H1 (cell line): ENCODE measurements around the gene LRRC27. TPM values are rescaled to one million over a fixed set of nuclear protein-coding genes. Genes with fewer than 3 reads are reported as not detected.

Experiments
- CTCF ChIA-PET: fragments of 300-600 bp; sonication (Branson Sonifier 250); formaldehyde crosslinking; loops from one replicate; lab custom pipeline; 2021; ENCODE audit not compliant: partially characterized antibody; lab: Charles Lee
- POLR2A ChIA-PET: fragments of 300-600 bp; sonication (Branson Sonifier 250); formaldehyde crosslinking; loops from one replicate; lab custom pipeline; 2021; ENCODE audit warnings: inconsistent platforms; ENCODE audit not compliant: partially characterized antibody; lab: Charles Lee
- DNase-seq, 2 experiments: peaks; one replicate each; pipeline versions ENCODE4 v3.0.0 to v3.0.0-alpha.2; 2010 to 2022; ENCODE audit warnings: low spot score in 2 of 2, low read depth in 1 of 2, mixed read lengths in 1 of 2
- FAIRE-seq: peaks from 2 replicates; lab custom pipeline; 2011; peaks lifted over from hg19 to GRCh38; lab: Jason Lieb, UNC
- H2AFZ ChIP-seq: 2 replicates; pipeline ENCODE4 v1.8.1; 2012; ENCODE audit warnings: low read length, inconsistent platforms
- H2AK5ac ChIP-seq: 2 replicates; pipeline ENCODE4 v1.6.1; 2013; ENCODE audit warnings: low read depth, low read length
- H2BK120ac ChIP-seq: replicated peaks from 2 replicates; pipeline ENCODE3; 2013; ENCODE audit warnings: low read depth, low read length, inconsistent platforms
- H2BK12ac ChIP-seq: 2 replicates; pipeline ENCODE4 v1.6.1; 2013; ENCODE audit warnings: low read depth, low read length
- H2BK15ac ChIP-seq: 2 replicates; pipeline ENCODE4 v1.6.1; 2013; ENCODE audit warnings: low read length
- H2BK20ac ChIP-seq: 2 replicates; pipeline ENCODE4 v1.6.1; 2013; ENCODE audit warnings: low read length
- H2BK5ac ChIP-seq: 2 replicates; pipeline ENCODE4 v1.6.1; 2013; ENCODE audit warnings: low read depth, low read length
- H3K14ac ChIP-seq: 2 replicates; pipeline ENCODE4 v1.6.1; 2013; ENCODE audit warnings: inconsistent platforms; ENCODE audit not compliant: insufficient read length
- H3K18ac ChIP-seq: 2 replicates; pipeline ENCODE4 v1.6.1; 2013; ENCODE audit warnings: low read length; ENCODE audit errors: extremely low read depth
- H3K23ac ChIP-seq: 2 replicates; pipeline ENCODE4 v1.6.1; 2013; ENCODE audit warnings: inconsistent platforms; ENCODE audit not compliant: insufficient read length
- H3K23me2 ChIP-seq: 2 replicates; pipeline ENCODE4 v1.6.1; 2013; ENCODE audit warnings: low read depth, low read length
- H3K27ac ChIP-seq: 2 replicates; pipeline ENCODE4 v1.6.1; 2011; ENCODE audit warnings: low read depth, low read length, inconsistent platforms
- H3K27me3 ChIP-seq, 4 experiments: replicated peaks in 1 of 4; 1 replicate in 1 of 4; 2 replicates in 3 of 4; pipeline versions ENCODE4 v1.6.1 to v1.8.1; 2011 to 2013; ENCODE audit warnings: low read length in 3 of 4, mild to moderate bottlenecking in 3 of 4, inconsistent platforms in 2 of 4, mixed read lengths in 2 of 4, moderate library complexity in 1 of 4; ENCODE audit not compliant: control insufficient read depth in 3 of 4, insufficient read depth in 3 of 4; ENCODE audit errors: extremely low read depth in 1 of 4
- H3K36me3 ChIP-seq, 4 experiments: 2 replicates each; pipeline versions ENCODE4 v1.6.1 to v1.8.1; 2011 to 2013; ENCODE audit warnings: mild to moderate bottlenecking in 4 of 4, low read length in 3 of 4, moderate library complexity in 2 of 4, control low read depth in 1 of 4, inconsistent platforms in 1 of 4; ENCODE audit not compliant: insufficient read depth in 4 of 4, control insufficient read depth in 2 of 4
- H3K4ac ChIP-seq: replicated peaks from 2 replicates; pipeline ENCODE3; 2013; ENCODE audit warnings: low read length, low read depth, mixed read lengths, inconsistent platforms; ENCODE audit not compliant: insufficient read length
- H3K4me1 ChIP-seq, 4 experiments: replicated peaks in 1 of 4; 1 replicate in 1 of 4; 2 replicates in 3 of 4; pipeline versions ENCODE4 v1.6.1 to v1.8.1; 2011 to 2013; ENCODE audit warnings: low read length in 3 of 4, inconsistent platforms in 2 of 4, mixed read lengths in 1 of 4; ENCODE audit not compliant: insufficient read depth in 4 of 4, control insufficient read depth in 3 of 4
- H3K4me2 ChIP-seq, 2 experiments: 2 replicates each; pipeline versions ENCODE4 v1.6.1 to v1.8.1; 2011 to 2013; ENCODE audit warnings: low read depth in 2 of 2, low read length in 2 of 2, control low read depth in 1 of 2, inconsistent platforms in 1 of 2, mild to moderate bottlenecking in 1 of 2; ENCODE audit not compliant: insufficient read depth in 1 of 2
- H3K4me3 ChIP-seq, 4 experiments: fragments of 200-600, 300-600 bp in 1 of 4; sonication (generic), shearing (Covaris generic), sonication (Bioruptor Twin) in 1 of 4; 2 replicates each; pipeline versions ENCODE4 v1.5.1 to v1.8.1; 2011 to 2016; ENCODE audit warnings: low read length in 4 of 4, low read depth in 3 of 4, control low read depth in 2 of 4, inconsistent platforms in 2 of 4, mild to moderate bottlenecking in 2 of 4, mixed read lengths in 1 of 4, moderate library complexity in 1 of 4; ENCODE audit not compliant: insufficient read depth in 2 of 4; ENCODE audit errors: extremely low read depth in 1 of 4
- H3K56ac ChIP-seq: replicated peaks from 2 replicates; pipeline ENCODE3; 2013; ENCODE audit warnings: low read depth, mild to moderate bottlenecking, mixed read lengths, low read length, inconsistent platforms; ENCODE audit not compliant: insufficient read length
- H3K79me1 ChIP-seq: 2 replicates; pipeline ENCODE4 v1.6.1; 2013; ENCODE audit warnings: low read depth, low read length, control low read depth
- H3K79me2 ChIP-seq, 2 experiments: 2 replicates each; pipeline versions ENCODE4 v1.6.1 to v1.8.1; 2012 to 2013; ENCODE audit warnings: low read length in 2 of 2, mild to moderate bottlenecking in 2 of 2, inconsistent platforms in 1 of 2; ENCODE audit not compliant: insufficient read depth in 2 of 2, control insufficient read depth in 1 of 2
- H3K9ac ChIP-seq, 4 experiments: replicated peaks in 1 of 4; 1 replicate in 1 of 4; 2 replicates in 3 of 4; pipeline versions ENCODE4 v1.6.1 to v1.8.1; 2011 to 2013; ENCODE audit warnings: low read depth in 3 of 4, low read length in 3 of 4, control low read depth in 2 of 4, mild to moderate bottlenecking in 2 of 4, moderate library complexity in 2 of 4, inconsistent platforms in 1 of 4; ENCODE audit errors: extremely low read depth in 1 of 4
- H3K9me3 ChIP-seq, 2 experiments: 2 replicates each; pipeline versions ENCODE4 v1.6.1 to v1.8.1; 2012 to 2013; ENCODE audit warnings: mild to moderate bottlenecking in 2 of 2, moderate library complexity in 2 of 2, control low read depth in 1 of 2, inconsistent platforms in 1 of 2, low read depth in 1 of 2, low read length in 1 of 2, mixed read lengths in 1 of 2; ENCODE audit not compliant: insufficient read depth in 2 of 2
- H4K20me1 ChIP-seq, 2 experiments: replicated peaks in 1 of 2; 2 replicates each; pipeline versions ENCODE3 to v1.8.1; 2011 to 2013; ENCODE audit warnings: inconsistent platforms in 2 of 2, low read length in 2 of 2, mild to moderate bottlenecking in 1 of 2; ENCODE audit not compliant: insufficient read depth in 2 of 2, control insufficient read depth in 1 of 2
- H4K5ac ChIP-seq: 2 replicates; pipeline ENCODE4 v1.6.1; 2013; ENCODE audit warnings: low read length, low read depth, mixed read lengths, inconsistent platforms; ENCODE audit not compliant: insufficient read length
- H4K8ac ChIP-seq: 2 replicates; pipeline ENCODE4 v1.8.0; 2013; ENCODE audit warnings: mild to moderate bottlenecking, moderate library complexity, low read length, inconsistent platforms; ENCODE audit not compliant: insufficient read depth; ENCODE audit errors: extremely low read depth
- H4K91ac ChIP-seq: replicated peaks from 2 replicates; pipeline ENCODE3; 2013; ENCODE audit warnings: low read length, mixed read lengths, inconsistent platforms; ENCODE audit not compliant: insufficient read length
- BACH1 ChIP-seq: IDR thresholded peaks from 2 replicates; pipeline ENCODE4 v1.6.1; 2012; ENCODE audit warnings: low read length, improper control_type of control experiment
- BRCA1 ChIP-seq: IDR thresholded peaks from 2 replicates; pipeline ENCODE4 v1.6.1; 2012; ENCODE audit warnings: low read depth, low read length, improper control_type of control experiment
- RBBP5 ChIP-seq: IDR thresholded peaks from 2 replicates; pipeline ENCODE4 v1.7.1; 2012; ENCODE audit warnings: low read depth, mild to moderate bottlenecking, inconsistent platforms, low read length, moderate library complexity, borderline replicate concordance
- SP1 ChIP-seq: IDR thresholded peaks from 2 replicates; pipeline ENCODE4 v1.6.1; 2011; ENCODE audit warnings: low read depth, low read length
- SP4 ChIP-seq: IDR thresholded peaks from 2 replicates; pipeline ENCODE4 v1.6.1; 2012; ENCODE audit warnings: low read length, inconsistent platforms
- WGBS, 2 experiments: shearing (Covaris generic) in 1 of 2; methylation state at CpG; one replicate each; pipeline versions ENCODE4 v1.1.6 to v1.1.7; 2013 to 2015; ENCODE audit warnings: low lambda C conversion rate in 2 of 2, mixed read lengths in 2 of 2, inconsistent platforms in 1 of 2, low coverage in 1 of 2, missing lambda C conversion rate in 1 of 2; ENCODE audit not compliant: insufficient replicate concordance in 2 of 2, insufficient coverage in 1 of 2, insufficient read length in 1 of 2; ENCODE audit errors: extremely low coverage in 1 of 2, missing lambda C conversion rate in 1 of 2; 5-methylcytosine and 5-hydroxymethylcytosine counted together
- polyA plus RNA-seq, 7 experiments: library from polyadenylated mRNA; depleted of rRNA in 3 of 7; stranded (reverse) in 5 of 7; unstranded in 2 of 7; fragments of >200 nt in 5 of 7; fragments of 200-250 nt in 2 of 7; gene quantifications; 1 replicate in 5 of 7; 2 replicates in 1 of 7; 4 replicates in 1 of 7; pipeline versions ENCODE4 v1.2.1 to v1.2.3, GENCODE V29; 2011 to 2013; ENCODE audit warnings: missing spikeins in 2 of 7, mixed read lengths in 2 of 7
- total RNA-seq: library from RNA; stranded (reverse); fragmentation: NEBNext Ultra II Directional; extraction: Animal tissue kit (Norgen Biotek cat#: 25700); gene quantifications from 2 replicates; pipeline ENCODE4 v1.2.1, GENCODE V29; 2021

Gene LRRC27
- total and polyA plus RNA-seq, 2 of the 8 experiments (the other 6 are each of a cell fraction or from before 2014, with no cell fraction given): 1.2 to 3.8 TPM

DNA sequence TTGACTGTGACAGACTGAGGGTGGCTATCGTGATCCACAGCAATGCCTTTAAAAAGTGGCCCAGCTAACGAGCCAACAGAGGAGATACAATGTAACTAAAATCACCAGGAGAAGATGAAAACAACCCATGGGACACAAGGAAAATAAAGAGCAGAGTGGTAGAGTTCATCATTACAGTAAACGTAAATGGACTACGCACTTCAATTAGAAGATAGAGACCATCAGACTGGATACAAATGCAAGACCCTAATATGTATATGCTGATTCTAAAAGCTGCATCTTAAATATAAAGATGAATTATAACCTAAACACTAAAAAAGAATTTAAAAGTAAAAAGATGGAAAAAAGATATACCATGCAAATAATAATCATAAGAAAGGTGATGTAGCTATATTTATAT, 17.7 kb upstream of the LRRC27 start:
- H2BK120ac ChIP-seq: no peak overlapping the region
- CTCF ChIA-PET: interaction anchor here (0.8 to 2.2 kb wide), 4 partner anchors 39 to 121 kb away, joined by 3 to 6 read pairs (median 4); no protein-coding TSS in a partner anchor
- TF ChIP-seq SP4 (no peak), SP1 (no peak), BACH1 (no peak), BRCA1 (no peak), RBBP5 (no peak)

More for the DNA sequence above, 17.7 kb upstream of the LRRC27 start:
- Histone ChIP-seq H4K91ac (no peak overlapping the region), H4K20me1 (no peaks in the 10 kb centered on the region), H4K5ac (no peak overlapping the region), H3K14ac (no peak overlapping the region), H3K23me2 (no peaks in the 10 kb centered on the region), H3K4me3 (no peak overlapping the region), H3K23ac (no peak overlapping the region), H3K18ac (no peak overlapping the region), H2BK20ac (no peak overlapping the region), H2AK5ac (no peak overlapping the region), H3K4me2 (no peak overlapping the region), H3K79me1 (no peaks in the 10 kb centered on the region), H4K8ac (no peak overlapping the region), H3K27me3 (peaks cover 8 to 16% (median 14%) of the 10 kb centered on the region in 4 experiments; a peak in 6 of 7 replicates), H3K9ac (no peak overlapping the region), H3K36me3 (no peaks in the 10 kb centered on the region), H2AFZ (no peak overlapping the region), H3K4me1 (peaks cover 0 to under 1% (median 0%) of the 10 kb centered on the region in 4 experiments; a peak in 1 of 7 replicates), H3K9me3 (no peaks in the 10 kb centered on the region; a peak in 1 of 4 replicates), H2BK15ac (no peak overlapping the region), H2BK5ac (no peak overlapping the region), H3K27ac (no peak overlapping the region), H3K56ac (no peak overlapping the region), H3K4ac (no peak overlapping the region), H3K79me2 (no peaks in the 10 kb centered on the region), H2BK12ac (no peak overlapping the region)
- WGBS, 2 experiments: 92% methylated on average over 4 of the region's 4 CpGs; no CpG with 5 or more reads in 1 of the 2 experiments
- DNase-seq (no peak), FAIRE-seq (no peak)
- POLR2A ChIA-PET: no interaction called here
